ENCODE results near the gene APOB.

Gene APOB

DNA sequence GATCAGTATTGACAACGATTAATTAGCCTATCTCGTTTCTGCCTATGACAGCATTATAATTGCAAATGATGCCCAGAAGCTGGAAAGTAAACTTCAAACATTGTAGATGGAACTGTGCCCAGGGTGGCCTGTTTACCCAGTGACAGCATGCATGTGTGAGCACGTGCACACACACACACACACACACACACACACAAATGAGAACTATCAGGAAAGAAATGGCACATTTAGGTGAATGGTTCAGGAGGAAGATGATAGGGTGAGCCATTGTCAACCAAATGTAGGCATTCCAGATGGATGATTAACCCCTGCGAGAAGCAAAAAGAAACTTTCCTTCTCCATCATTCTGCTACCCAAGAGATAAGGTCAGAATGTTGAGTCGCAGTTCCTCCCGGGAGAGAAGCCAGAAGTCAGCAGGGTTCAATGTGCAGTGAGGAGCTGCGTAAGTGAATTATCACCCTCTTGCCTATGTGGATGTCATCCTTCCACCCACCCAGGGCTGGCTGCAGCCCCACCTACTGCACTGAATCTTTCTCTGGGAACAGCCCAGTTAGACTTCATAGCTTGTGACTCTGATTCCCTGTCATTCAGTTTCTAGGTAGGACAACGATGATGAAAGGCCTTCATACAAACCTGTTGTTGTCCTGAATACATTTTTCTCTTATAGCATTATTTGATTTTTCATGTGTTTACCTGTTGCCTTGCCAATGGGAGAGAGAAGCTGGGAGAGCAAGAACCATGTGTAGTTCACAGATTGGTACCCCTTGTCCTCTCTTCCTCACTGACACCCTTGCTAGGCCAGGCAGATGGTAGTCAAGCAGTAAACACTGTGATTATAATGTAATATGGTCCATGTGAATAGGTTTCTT, 3.5 kb upstream of the APOB start:
- no peak for DNase-seq

DNA sequence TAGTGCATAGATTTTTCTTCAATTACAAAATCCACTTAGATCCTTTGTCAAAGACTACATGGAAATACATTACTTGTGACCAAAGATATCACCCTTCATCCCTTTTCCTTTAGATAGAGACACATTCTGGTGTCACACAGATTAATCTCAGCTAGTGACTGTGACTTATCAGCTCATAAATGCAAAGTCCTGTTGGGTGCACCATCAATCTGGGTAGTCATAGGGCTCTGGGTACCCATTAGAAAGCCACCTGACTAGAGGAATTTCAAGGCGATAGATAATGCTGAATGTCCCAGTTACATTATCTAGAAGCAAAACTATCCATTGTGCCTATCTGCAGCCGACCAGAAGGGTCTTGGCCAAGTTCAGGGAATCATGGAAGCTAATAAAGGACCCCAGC, 2.6 kb upstream of the APOB start:
- no peak for DNase-seq

DNA sequence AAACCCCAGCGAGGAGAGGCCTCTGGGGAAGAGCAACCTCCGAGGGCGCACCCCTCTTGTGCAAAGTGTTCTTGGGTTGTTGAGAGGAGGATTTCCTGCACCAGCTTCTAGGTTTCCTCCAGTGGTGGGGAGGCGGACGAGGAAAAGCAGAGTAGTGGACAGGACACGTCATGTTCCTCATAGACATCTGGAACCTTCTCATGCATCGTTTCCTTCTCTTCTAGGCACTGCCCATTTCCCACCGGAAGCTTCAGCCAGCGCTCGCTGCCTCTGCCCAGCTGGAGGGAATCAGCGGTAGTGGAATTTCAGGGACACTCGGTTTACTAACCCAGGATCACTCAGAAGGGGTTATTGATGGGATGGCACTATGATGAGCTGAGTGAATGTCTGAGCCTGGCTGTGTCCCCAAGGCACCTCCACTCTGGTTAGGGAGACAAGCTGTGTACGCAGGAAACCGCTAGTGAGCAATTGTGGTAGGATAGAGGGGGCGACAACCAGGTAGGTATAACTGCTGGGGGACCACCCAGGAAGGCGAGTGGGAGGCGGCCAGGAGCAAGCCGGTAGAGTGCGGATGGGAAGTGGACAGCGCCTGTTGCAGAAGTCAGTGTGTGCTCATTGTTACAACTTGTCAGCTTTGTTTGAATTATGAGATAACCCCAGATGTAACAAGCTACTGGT, 960 bp upstream of the APOB start:
- no peak for DNase-seq

DNA sequence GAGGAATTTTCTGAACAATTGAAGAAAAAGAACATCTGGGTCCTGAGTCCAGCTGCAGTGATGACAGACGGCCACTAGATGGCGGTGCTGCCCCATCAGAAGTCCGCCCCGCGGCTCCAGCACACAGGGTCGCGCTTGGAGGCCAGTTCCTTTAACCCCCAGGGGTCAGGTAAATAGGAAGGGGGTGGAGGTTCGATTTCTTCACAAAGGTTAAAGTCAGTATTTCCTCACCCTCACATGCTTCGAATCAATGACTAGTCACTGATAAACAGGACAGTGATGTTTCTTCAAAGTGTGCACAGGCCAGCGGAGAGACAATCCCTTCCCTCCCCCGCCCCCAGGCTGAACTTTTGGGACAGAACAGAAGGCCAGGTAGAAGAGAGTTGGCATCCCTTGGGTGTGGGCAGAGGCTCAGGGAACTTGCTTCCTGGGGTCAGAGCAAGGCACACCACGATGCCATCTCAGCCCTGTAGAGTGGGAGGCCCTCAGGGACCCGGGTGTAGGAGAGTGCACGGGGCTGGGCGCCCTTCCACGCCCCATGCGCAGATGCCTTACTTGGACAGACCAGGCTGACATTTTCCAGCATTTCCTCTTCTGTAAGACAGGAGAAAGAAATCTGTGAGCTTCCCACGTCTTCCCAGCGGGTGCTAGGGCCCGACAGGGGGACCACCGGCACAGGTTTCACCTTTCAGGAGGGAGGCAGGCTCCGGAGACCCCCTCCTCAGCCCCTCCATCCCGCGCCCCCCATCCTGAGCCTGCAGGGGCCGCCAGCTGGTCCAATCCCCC, 722 bp downstream of the APOB start:
- peak; percentile 54 to 76 (median 64) for DNase-seq

DNA sequence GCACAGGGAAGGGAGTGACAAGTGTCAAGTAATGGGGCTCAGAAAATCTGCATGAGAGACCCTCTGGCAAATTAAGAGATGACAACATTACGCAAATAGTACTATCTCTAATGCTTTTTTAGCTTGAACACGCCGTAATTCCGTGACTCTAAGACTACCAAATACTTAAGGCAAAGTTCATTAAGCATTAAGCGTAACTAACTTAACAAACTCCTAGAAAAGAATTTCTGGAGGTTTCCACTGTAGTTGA, 1.2 kb downstream of the APOB start:
- DNase-seq = no peak

DNA sequence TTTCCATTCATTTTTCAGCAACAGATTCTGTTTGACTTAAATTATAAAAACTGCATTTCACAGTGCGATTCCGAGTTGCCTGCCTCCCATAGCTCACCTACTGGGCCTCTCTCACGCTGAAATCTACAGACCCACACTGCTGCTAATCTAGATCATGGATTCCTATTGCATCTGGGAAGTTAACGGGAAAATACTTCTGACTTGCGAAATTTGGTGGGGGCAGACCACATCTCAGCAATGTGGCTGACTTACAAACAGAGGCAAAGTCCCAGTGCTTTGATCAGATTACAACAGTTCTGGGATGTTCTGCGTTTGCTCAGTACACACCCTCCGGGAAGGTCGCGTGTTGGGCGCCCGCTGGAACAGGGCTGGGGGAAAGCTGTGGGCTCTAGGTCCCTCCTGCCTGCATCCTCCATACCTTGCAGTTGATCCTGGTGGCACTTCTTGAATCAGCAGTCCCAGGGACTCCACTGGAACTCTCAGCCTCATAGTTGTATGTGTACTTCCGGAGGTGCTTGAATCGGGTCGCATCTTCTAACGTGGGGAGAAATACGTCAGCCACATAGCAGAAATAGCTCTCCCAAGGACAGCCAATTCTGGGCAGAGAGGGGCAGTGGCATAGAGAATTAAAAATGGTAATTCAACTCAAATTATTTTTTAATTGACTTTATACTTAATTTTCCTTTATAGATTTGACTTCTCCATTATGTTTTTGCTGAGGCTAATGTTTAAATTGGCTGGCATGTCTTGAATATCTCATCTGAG, 1.7 kb downstream of the APOB start:
- DNase-seq = no peak

DNA sequence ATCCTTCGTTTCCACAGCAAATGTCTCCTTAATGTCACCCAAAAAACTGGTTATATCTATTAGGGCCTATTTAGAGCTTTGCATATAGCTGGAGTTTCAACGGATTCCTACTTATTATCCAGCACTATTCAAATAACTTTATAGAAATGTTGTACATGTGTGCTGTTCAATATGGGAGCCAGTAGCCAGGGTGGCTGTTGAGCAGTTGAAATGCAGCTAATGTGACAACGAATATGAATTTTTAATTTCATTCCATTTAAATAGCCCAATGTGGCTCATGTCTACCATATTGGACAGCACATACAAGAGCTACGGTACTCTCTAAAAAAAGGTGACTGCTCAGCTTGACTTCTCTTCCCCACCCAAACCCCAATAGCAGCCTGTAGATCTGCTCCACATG, 2.4 kb downstream of the APOB start:
- no peak for DNase-seq

DNA sequence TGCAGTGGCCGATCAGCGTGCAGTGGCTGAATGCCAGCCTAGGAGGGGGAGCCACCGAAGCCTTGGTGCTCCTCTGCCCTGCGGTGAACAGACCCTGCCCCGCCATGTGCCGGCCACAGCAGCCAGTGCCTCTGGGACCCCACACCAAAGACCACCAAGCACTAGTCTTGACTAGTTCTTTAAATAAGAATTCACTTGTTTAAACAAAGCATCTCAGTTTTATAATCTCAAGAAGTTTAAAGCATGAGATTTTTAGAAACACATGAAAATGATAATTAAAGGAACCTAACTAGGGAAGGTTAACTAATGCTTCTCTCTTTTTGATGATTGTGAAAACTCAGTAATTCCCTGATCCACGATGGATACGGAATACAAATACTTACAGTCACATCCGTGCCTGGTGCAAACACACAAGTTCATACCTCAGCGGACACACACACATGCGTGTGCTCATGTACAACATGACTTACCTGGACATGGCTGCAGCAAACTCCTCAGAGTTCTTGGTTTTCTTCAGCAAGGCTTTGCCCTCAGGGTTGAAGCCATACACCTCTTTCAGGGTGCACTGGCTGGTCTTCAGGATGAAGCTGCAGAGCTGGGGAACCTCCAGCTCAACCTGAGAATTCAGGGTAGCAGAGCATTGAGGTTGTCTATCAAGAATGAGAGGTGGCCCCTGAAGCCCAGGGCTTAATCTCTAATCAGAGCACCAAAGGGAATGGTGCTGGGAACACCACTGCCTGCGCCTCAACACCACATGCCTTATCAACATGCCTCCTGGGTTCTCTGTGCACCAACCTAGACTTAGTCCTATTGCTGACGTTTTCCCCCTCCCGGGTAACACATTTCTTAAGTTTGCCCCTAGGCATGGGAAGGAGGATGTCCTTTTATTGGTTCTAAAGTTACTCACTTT, 3.1 kb downstream of the APOB start:
- no peak for DNase-seq

DNA sequence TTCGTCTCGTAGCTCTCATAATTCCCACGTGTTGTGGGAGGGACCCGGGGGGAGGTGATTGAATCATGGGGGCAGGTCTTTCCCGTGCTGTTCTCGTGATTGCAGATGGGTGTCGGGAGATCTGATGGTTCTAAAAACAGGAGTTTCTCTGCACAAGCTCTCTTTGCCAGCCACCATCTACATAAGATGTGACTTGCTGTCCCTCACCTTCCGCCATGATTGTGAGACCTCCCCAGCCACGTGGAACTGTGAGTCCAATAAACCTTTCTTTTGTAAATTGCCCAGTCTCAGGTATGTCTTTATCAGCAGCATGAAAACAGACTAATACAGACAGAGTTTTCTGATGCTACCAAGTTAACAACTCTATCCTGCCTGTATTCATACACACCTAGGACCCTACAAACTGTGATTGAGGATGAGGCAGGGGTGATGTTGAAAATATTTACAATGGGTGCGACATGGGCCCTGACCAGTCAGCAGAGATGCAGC, 3.9 kb downstream of the APOB start:
- no peak for DNase-seq

DNA sequence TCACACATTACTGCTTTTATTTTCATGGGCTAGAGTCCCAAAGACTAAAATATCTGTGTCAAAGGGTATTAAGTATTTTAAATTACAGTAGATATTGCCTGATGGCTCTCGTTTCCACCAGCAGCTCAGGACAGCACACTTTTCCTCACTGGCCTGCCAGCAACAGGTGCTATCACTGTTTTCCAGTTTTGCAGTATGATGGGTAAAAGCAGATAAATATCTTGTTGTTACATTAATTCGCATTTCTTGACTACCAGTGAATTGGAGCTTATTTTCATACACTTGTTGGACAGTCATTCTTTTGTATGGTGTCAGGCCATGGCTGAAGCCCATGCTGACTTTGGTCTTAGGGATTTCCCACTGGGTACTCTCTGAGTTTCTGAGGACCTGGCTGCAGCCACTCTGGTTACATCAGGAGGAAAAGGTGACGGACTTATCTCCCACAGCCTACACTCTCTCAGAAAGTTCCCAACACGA, 4.8 kb downstream of the APOB start:
- no peak for DNase-seq

DNA sequence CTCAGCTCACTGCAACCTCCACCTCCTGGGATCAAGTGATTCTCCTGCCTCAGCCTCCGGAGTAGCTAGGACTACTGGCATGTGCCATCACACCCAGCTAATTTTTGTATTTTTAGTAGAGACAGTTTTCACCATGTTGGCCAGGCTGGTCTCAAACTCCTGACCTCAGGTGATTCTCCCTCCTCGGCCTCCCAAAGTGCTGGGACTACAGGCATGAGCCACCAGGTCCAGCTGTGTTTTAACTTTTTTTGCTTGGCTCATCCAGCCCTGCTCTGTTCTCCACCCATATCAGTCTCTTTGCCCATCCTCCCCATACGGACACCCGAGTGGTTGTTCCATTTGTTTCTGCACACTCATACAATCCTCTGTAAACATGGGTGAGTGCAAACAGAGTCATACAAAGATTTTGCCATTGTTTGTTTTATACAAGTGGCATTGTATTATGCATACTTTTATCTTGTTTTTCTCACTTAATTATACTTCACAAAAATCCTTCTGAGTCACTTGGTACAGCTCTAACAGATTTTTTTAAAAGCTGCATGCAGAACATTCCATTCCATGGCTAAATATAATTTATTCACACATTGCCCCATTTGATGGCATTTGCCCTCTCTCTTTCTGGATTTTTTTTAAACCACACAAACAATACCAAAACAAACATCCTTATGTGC, 5.3 kb downstream of the APOB start:
- DNase-seq = no peak

DNA sequence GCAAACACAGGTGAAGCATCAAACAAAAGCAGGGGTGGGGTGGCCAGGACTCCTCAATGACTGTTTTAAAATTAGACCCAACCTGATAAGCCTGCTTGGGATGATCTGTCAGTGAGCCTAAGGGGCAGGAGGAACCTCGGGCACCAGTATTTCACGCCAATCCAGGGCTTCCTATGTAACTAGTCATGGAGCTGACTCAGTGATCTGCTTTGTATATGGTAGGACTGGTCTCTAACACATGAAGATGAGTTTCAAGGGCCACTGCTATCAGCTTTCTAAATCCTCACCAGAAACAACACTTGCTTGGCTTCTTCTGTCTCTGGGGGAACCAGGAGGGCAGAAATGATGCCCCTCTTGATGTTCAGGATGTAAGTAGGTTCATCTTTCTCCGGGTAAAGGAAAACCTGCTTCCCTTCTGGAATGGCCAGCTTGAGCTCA, 6.2 kb downstream of the APOB start:
- no peak for DNase-seq

DNA sequence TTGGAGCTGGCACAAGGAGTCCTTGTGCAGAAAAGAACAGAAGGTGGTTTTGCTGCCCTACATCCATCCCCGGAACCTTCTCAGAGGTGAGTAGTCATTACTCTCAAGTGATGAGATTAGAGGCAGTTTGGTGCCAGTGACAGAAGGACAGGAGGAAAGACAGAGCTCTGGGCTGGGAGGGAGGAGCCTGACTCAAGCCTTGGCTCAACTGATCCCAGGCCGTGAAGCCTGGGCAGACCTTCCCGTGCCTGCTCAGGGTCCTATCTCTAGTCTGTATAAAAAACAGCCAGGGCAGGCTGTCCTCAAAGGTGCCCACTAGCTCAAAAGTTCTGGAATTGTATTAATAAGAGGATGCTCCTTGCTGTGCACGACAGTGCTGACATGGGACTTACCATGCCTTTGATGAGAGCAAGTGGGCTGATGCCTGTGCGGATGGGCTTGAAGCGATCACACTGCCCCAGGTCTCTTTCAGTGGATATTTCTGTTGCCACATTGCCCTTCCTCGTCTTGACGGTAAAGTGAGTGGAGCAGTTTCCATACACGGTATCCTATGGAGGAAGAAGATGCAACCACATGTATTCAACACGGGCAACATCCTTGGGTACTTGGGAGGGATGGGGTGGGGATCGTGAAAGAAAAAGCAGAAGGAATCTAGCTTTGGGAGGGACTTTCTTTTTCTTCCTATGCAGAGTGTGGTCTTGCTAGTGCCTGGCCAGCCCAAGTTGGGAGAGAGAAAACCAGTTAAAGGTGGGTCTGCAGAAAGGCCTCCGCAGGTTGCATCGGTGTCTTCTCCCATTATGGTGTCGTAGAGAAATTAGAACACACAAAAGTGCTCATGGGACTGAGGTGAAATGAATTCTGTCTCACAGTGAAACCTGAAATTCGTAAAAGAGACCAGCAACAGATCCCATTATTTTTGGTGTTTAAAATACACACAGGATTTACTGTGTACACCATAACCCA, 6.9 kb downstream of the APOB start:
- DNase-seq = no peak

DNA sequence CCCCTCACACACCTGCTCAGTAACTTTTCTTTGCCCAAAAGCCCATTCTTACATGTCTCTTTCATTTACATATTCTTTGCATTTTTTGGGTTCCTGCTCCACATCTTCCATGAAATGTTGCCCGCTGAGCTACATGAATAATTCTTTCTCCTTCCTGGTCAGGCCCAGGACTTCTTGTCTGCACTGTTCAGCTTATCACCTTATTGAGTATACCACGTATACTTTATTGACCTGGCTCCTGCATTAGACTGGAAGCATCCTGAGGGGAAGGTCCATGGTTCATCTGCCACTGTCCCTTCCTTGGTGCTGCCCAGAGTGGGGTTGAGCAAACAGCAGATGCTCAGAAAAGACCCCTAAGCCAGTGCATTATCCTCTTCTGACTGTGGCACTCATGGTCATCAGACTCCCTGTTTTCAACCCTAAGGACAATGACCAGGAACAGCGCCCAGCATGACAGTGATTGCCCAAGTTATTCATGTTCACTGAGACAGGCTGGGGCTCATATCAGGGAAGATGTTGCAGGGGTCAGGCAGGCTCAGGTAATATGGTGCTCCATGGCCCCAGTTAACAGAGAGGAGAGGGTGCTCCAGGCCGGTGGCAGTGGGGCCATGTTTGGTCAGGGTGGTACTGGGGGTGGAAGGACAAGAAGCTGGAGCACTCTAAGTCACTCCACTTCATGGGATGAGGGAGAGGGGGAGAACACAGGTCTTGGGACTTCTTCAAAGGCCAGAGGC, 7.7 kb downstream of the APOB start:
- DNase-seq = no peak

DNA sequence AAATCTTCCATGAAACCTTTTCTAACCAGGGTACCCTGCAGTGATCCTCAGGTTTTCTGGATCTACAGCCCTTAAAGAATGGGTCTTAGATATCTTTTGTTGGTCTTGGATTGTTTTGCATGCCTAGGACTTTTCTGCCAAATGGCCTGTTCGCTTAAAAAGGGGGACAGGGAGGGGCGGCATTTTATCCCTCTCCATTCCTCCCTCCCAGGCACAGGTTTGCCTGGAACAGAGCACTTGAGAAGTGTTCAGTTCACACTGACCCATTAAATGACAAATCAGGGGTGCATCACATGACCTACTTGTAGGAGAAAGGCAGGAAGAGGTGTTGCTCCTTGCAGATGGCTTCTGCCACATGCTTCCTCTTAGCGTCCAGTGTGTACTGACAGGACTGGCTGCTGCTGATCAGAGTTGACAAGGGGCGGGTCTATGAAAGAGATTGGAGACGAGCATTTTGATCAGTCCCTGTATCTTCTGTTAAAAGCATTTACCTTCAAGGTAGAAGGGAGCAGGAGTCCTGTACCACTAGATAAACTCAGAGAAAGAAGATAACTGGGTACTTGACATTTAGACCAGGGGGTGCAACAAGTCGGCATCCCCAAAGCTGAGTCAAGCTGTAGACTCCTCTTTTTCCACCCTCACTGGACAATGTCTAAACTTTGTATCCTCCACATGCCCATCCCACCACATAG, 8.4 kb downstream of the APOB start:
- DNase-seq = no peak

DNA sequence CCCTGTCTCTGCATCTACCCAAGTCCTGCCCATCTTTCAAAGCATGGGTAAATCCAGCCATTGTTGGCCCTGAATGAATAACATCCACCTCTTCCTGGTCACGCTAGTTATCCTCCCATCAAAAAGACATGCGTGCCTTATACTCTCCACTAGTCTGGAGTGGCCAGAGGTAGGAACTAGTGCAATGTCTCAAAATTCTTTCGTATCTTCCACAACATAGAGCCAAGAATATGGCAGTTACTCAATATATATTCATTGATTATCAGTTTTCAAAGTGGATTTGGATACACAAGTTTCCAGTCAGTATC, 8.9 kb downstream of the APOB start:
- DNase-seq = no peak

DNA sequence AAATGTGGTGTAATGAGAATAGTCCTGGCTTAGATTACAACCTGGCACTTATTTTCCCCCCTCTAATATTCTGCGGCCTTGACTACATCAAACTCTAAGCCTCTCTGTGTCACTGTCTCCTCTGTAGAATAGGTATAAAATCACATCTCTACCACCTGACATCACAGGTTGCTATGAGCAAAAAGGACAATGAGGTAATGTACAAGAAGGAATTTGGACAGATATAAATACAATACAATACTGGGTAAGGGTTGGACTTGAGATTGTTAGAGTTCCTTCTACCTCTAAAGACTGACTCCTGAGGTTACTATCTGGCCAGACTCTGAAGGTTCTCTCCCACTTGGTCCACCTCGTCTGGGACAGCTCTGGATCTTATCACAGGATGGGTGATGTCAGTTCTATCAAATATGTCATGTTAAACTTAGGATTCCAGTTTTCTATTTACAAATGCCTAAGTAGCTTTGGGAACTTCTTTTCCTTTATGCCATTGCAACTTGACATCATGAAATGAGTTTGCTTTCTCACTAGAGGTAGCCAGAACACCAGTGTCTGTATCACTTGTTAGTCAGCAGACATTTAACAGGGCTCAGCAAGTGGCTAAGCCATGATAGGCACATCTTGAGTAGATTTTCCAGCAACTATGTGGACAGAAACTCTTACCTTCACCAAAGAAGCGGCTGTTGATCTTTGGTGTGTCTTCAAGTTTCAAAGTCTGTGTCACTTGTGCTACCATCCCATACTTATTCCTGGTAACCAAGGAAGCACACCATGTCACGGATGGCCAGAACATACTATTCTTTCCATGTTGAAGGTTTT, 9.5 kb downstream of the APOB start:
- no peak for DNase-seq

Data from suppressor macrophage (primary cell).